ENCODE measurements around the gene GPR152.

DNA sequence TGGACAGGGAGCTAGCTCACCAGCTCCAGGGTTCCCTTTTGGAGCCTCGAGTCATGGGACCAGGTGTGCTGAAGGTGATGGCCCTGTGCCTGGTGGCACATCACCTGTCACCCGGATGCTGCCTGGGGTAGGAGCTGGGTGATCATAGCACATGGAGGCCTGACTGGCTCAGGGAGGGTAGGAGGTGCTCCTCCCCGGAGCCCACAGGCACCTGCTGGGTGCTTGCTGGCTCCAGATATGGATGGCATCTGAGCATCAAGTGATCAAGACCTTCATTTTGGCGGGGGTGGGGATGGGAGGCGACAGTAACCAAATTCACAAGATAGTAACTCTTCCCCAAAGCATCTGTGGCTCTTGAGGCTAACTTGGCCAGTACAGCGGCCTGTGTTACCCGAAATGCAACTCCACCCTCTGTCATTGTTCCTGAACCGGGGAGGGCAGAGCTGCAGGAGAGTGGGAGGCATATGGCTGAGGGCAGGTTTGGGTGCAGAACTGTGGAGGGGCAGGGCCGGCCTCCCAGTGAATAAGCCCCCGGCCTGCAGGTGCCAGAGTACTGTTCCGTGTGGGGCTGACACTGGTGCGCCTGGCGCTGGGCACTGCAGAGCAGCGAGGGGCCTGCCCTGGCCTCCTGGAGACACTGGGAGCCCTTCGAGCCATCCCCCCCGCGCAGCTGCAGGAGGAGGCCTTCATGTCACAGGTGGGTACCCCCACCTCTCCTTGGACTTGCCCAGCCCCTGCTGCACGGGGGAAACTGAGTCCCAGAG, 43.9 kb downstream of the GPR152 start:
- TF ChIP-seq CTCF (IDR thresholded peaks at IDR 0.05) (no peak), POLR2AphosphoS5 (IDR thresholded peaks at IDR 0.05; ENCODE audit: insufficient read depth in 1 of 2, low read depth in 1 of 2) (no peak)

Data from vagina (tissue), 2 donors.